ENCODE data around the gene SPN. TPM values are rescaled to one million over a fixed set of nuclear protein-coding genes. Genes with fewer than 3 reads are reported as not detected.
A peak's percentile ranks its signal among the peaks of the same experiment; 100 is the strongest.

The SPN gene
- total RNA-seq, 1 donor from 2014 or later: not detected

GRCh38 chr16:29698484-29699323, 35.7 kb downstream of the SPN start:
- DNase-seq (ENCODE audit: extremely low spot score, unreplicated experiment): no peak
- Mint-ChIP-seq H3K9me3 (ENCODE audit: unreplicated experiment) (peaks cover 7% of the 10 kb centered on the region), H3K4me3 (ENCODE audit: unreplicated experiment) (no peak overlapping the region), H3K36me3 (ENCODE audit: unreplicated experiment) (peaks cover 8% of the 10 kb centered on the region), H3K4me1 (ENCODE audit: unreplicated experiment) (peaks cover 4% of the 10 kb centered on the region), H3K27ac (ENCODE audit: unreplicated experiment) (no peak overlapping the region), H3K27me3 (ENCODE audit: unreplicated experiment) (no peaks in the 10 kb centered on the region)
- no peak for TF ChIP-seq CTCF (IDR thresholded peaks at IDR 0.05)

DNA sequence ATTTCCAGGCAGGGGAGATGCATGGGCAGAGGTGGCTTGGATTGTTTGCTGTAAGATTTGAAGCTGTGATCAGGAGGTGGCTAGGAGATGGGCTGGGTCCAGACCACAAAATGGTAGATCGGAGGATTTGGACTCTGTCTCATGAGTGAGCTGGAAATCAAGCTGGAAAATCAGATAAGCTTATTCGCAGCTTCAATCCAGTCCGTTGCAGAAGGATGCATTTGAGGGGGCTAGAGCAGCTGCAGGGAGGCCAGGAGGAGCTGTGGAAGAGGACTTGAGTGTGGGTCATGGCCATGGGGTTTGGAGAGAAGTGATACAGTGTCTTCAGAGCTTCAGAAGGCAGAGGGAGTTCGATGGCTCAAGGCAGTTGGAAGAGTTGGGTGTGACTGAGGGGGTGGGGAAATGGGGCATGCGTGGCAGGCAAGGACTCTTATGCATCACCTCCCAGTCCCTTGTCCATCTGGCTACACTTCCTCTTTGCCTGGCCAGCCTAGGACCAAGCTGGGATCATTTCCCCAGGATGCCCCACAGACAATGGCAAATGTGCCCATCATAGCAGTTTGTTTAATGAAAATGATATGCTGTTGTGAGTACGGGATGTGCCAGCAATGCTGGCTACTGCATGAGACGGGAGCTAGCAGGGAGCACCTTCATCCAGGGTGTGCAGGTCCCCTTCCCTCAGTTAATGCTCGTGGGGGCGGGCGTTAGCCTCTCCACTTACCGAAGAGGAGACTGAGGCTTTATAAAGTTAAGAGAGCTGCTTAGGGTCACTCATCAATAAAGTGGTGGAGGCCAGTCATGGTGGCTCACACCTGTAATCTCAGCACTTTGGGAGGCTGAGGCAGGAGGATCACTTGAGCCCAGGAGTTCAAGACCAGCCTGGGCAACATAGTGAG, 36.5 kb downstream of the SPN start:
- Mint-ChIP-seq H3K27ac (ENCODE audit: unreplicated experiment) (no peak overlapping the region), H3K4me1 (ENCODE audit: unreplicated experiment) (peaks cover 4% of the 10 kb centered on the region), H3K36me3 (ENCODE audit: unreplicated experiment) (peaks cover 8% of the 10 kb centered on the region), H3K27me3 (ENCODE audit: unreplicated experiment) (no peaks in the 10 kb centered on the region), H3K9me3 (ENCODE audit: unreplicated experiment) (peaks cover 7% of the 10 kb centered on the region), H3K4me3 (ENCODE audit: unreplicated experiment) (no peak overlapping the region)
- no peak for DNase-seq (ENCODE audit: extremely low spot score, unreplicated experiment)
- TF ChIP-seq CTCF (IDR thresholded peaks at IDR 0.05): no peak

DNA sequence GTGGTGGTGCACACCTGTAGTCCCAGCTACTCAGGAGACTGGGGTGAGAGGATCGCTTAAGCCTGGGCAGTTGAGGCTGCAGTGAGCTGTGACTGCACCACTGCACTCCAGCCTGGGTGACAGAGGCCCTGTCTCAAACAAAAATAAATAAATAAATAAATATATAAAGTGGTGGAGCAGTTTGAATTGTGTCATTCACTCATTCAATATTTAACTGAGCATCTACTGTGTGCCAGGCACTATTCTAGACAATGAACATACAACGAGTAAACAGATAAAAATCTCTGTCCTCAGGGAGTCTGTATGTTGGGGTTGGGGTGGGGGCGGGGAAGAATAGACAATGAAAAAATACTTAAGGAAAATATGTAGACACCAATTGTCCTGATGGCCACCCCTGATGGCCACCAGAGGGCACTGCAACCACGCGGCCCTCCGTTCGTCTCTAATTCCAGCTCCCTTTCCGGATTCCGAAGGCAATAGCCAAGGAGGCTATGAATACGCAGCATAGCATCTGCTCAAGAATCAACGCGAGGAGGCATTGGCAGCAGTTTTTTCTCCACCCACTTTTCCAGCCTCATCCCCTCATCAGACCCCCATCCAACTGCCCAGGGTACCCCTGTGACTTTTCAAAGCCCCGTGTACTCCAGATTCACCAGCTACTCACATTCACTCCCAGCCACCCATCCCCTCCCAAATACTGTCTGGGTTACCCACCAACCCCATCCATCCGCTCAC, 37.4 kb downstream of the SPN start:
- Mint-ChIP-seq H3K36me3 (ENCODE audit: unreplicated experiment) (peaks cover 8% of the 10 kb centered on the region), H3K4me3 (ENCODE audit: unreplicated experiment) (no peak overlapping the region), H3K27ac (ENCODE audit: unreplicated experiment) (no peak overlapping the region)

GRCh38 chr16:29701214-29701555, 38.1 kb downstream of the SPN start:
- Mint-ChIP-seq H3K9me3 (ENCODE audit: unreplicated experiment) (peaks cover 7% of the 10 kb centered on the region), H3K36me3 (ENCODE audit: unreplicated experiment) (peaks cover 8% of the 10 kb centered on the region)
- TF ChIP-seq CTCF (IDR thresholded peaks at IDR 0.05): no peak

More for the DNA sequence above, 37.4 kb downstream of the SPN start:
- DNase-seq (ENCODE audit: extremely low spot score, unreplicated experiment): peak; percentile 90
- peak; percentile 86 for TF ChIP-seq CTCF (IDR thresholded peaks at IDR 0.05)
- peaks cover 4% of the 10 kb centered on the region for H3K4me1 Mint-ChIP-seq (ENCODE audit: unreplicated experiment)
- no peaks in the 10 kb centered on the region for H3K27me3 Mint-ChIP-seq (ENCODE audit: unreplicated experiment)
- peaks cover 7% of the 10 kb centered on the region for H3K9me3 Mint-ChIP-seq (ENCODE audit: unreplicated experiment)

More at GRCh38 chr16:29701214-29701555, 38.1 kb downstream of the SPN start:
- DNase-seq (ENCODE audit: extremely low spot score, unreplicated experiment): no peak
- Mint-ChIP-seq H3K4me3 (ENCODE audit: unreplicated experiment) (no peak overlapping the region), H3K4me1 (ENCODE audit: unreplicated experiment) (peaks cover 4% of the 10 kb centered on the region), H3K27me3 (ENCODE audit: unreplicated experiment) (no peaks in the 10 kb centered on the region), H3K27ac (ENCODE audit: unreplicated experiment) (no peak overlapping the region)
